Epithelial cell of esophagus (primary cell): ENCODE data around the gene CD8B2.
A peak's percentile ranks its signal among the peaks of the same experiment; 100 is the strongest.
"Not testable (repeated sequence)": the region's sequence is repeated elsewhere in the genome, so short reads cannot be mapped to it uniquely, and the experiment has no call there.

Experiments
- DNase-seq: peaks from one replicate; pipeline ENCODE4 v3.0.0; 2010; ENCODE audit warnings: low read depth
- H3K4me3 ChIP-seq: 2 replicates; pipeline ENCODE4 v1.5.1; 2011; ENCODE audit warnings: mild to moderate bottlenecking, low read length, control low read depth
- CTCF ChIP-seq: IDR thresholded peaks from 2 replicates; pipeline ENCODE4 v1.5.1; 2011; ENCODE audit warnings: low read depth, mild to moderate bottlenecking, low read length, control low read depth, inconsistent platforms; ENCODE audit not compliant: insufficient read depth; ENCODE audit errors: missing control alignments

CD8B2 gene

DNA sequence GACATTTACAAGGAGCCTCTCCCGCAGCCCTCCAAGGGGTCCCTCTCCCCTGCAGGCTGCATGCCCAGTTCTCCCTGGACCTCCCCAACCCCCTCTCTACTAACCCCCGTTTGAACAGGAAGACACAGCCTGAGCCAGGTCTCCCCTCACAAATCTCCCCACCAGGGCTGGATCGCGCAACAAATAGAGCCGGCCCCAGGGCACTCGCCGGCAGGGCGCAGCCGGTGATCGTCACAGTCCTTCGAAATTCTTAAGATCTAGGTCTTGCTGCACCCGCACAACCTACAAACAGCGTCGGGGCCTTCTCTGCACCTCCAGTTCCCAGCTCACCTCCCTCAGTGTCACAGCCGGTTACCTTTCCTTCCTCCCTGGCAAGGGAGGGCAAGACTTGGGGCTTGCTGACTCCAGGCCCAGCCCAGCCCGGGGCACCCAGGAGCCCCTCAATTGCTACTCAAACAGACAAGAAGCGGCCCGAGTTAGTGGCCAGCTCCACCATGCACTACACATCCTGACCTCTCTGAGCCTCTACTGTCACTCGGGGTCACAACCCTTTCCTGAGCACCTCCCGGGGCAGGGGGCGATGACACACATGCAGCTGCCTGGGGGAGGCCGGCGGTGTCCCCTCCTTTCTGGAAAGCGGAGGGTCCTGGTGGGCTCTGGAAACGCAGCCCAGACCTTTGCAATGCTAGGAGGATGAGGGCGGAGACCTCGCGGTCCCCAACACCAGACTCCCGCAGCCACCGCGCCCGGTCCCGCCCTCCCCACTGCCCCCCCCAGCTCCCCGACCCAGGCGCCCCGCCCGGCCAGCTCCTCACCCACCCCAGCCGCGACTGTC lies at the start of gene CD8B2:
Gene CD8B2, plus strand, starts transcription at position 814 of the 835 bp plus-strand sequence. CDS start 63 bp downstream, outside the sequence.
- not testable (repeated sequence) for DNase-seq

GRCh38 chr2:106461882-106462281 lies 25.3 kb upstream of the CD8B2 start:
- H3K4me3 ChIP-seq = not testable (repeated sequence)

More for the DNA sequence above, at the start of gene CD8B2:
- not testable (repeated sequence) for H3K4me3 ChIP-seq

DNA sequence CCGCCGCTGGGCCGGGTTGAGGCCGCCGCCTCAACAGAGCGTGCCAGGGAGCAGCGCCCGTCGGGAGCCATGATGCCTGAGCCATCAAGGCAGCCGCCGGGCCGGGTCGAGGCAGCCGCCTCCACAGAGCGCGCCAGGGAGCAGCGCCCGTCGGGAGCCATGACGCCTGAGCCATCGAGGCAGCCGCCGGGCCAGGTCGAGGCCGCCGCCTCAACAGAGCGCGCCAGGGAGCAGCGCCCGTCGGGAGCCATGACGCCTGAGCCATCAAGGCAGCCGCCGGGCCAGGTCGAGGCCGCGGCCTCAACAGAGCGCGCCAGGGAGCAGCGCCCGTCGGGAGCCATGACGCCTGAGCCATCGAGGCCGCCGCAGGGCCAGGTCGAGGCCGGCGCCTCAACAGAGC lies 19.6 kb upstream of the CD8B2 start:
- not testable (repeated sequence) for DNase-seq, H3K4me3 ChIP-seq

More at GRCh38 chr2:106461882-106462281, 25.3 kb upstream of the CD8B2 start:
- DNase-seq = peak; percentile 1

GRCh38 chr2:106468107-106468506 lies 19.1 kb upstream of the CD8B2 start, which contains the start of gene RGPD3:
RGPD3 (minus strand) TSS chr2:106468413; CDS start chr2:106468288, 125 bp downstream.
- DNase-seq, H3K4me3 ChIP-seq: not testable (repeated sequence)

DNA sequence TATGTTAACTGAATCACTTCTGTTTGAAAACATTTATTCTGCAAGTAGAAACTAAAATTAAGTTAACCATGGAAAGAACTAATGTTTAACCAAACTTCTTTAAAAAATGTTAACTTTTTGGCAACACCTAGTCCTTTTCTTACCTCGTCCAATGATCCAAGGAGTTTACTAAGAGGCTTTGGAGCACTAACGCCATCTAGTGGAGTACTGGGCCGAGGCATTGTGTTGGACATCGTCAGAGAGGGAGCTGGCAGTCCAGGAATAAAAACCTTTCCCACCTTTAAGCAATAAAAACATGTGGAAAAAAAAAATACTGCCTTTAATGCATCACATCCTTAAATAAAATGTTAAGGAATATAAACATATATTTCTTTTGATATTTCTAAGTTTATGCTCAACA lies 16.5 kb upstream of the CD8B2 start:
- TF ChIP-seq CTCF = peak; percentile 31
- not testable (repeated sequence) for DNase-seq, H3K4me3 ChIP-seq

DNA sequence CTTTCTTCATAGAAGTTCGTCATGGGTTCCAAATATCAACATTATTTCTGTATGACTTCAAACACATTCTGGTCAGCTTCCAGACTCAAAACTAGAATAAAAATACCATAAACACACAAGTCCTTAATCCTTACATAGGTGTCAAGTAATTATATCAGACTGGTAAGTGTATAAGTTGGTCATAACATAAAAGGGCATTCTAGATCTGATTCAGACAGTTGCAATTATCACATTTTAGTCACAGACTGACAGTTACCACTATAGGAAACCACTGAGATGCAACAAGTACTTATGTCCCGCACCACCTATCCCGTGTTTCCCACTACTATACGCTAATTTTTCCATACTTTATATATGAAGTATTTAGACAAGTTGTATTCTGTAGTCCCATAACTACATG lies 9.5 kb upstream of the CD8B2 start:
- DNase-seq = not testable (repeated sequence)

GRCh38 chr2:106479563-106479962 lies 7.6 kb upstream of the CD8B2 start:
- not testable (repeated sequence) for H3K4me3 ChIP-seq, DNase-seq

More for the DNA sequence above, 9.5 kb upstream of the CD8B2 start:
- not testable (repeated sequence) for H3K4me3 ChIP-seq

GRCh38 chr2:106487386-106488191 lies 425 bp downstream of the CD8B2 start:
- not testable (repeated sequence) for H3K4me3 ChIP-seq, DNase-seq

DNA sequence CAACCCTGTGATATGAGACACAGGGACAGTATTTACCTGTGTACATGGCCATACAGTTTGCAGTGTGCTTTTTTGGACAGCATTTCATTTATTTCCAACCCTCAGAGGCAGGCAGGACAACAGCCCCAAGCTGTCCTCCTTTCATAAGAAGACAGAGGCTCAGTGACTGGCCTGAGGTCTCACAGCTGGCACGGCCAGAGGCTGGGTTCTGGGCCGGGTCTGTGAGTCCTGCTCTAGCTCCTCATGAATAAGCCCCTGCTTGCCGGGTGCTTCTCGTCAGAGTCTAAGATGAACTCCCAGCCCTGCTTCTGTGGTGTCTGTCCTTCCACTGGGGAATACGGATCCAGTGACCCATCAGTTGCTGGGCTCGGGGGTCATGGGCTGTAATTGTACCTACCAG lies 2.5 kb downstream of the CD8B2 start:
- not testable (repeated sequence) for DNase-seq

DNA sequence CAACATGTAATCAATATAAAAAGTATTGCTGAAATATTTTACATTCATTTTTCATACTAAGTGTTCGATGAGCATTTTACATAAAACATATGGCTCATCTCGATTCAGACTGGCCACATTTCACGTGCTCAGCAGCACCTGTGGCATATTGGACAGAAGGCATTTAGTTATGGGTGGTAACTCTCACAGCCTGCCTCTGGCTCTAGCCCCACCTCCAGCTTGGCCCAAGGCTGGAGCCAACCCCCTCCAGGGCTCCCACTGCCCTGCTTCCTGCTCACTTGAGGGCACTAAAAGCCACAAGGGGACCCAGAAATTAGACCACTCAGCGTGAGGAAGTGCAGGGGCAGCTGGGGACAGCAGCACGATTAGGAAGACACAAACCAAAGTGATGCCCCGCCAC lies 5.2 kb downstream of the CD8B2 start:
- DNase-seq, H3K4me3 ChIP-seq: not testable (repeated sequence)

More for the DNA sequence above, 2.5 kb downstream of the CD8B2 start:
- H3K4me3 ChIP-seq = not testable (repeated sequence)

GRCh38 chr2:106492913-106493312 lies 5.7 kb downstream of the CD8B2 start:
- peak; percentile 5 for DNase-seq
- H3K4me3 ChIP-seq = not testable (repeated sequence)

DNA sequence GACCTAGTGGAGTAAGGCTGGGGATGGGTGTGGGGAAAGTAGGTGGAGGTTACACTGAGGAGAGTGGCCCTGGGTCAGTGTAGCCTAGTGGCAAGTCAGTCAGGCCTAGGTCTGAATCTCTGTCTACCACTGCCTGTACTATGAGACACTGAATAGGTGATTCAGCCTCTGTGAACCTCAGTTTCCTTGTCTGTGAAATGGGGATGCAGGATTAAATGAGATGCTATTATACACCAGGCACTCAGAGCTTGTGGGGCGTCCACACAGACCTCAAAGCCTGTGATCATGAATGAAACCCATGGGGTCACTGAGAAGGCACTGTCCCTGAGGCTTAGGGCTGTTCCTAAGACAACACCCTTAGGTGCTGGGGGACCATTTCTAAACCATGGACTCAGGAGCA lies 11.4 kb downstream of the CD8B2 start:
- not testable (repeated sequence) for DNase-seq, H3K4me3 ChIP-seq

DNA sequence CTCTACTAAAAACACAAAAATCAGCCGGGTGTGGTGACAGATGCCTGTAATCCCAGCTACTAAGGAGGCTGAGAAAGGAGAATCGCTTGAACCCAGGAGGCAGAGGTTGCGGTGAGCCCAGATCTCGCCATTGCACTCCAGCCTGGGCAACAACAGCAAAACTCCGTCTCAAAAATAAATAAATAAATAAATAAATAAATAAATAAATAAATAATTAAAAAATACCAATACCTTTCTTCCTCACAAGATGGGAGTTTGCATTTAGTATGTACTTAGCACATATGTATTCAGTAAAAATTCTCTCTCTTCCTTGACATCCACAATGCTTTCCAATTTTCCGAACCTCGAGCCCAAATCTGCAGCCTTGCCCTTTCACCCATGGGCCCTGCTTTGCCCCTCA lies 13.2 kb downstream of the CD8B2 start:
- DNase-seq, H3K4me3 ChIP-seq: not testable (repeated sequence)

GRCh38 chr2:106502351-106502750 lies 15.2 kb downstream of the CD8B2 start:
- DNase-seq, H3K4me3 ChIP-seq: not testable (repeated sequence)

GRCh38 chr2:106504192-106504591 lies 17.0 kb downstream of the CD8B2 start:
- H3K4me3 ChIP-seq, DNase-seq: not testable (repeated sequence)

DNA sequence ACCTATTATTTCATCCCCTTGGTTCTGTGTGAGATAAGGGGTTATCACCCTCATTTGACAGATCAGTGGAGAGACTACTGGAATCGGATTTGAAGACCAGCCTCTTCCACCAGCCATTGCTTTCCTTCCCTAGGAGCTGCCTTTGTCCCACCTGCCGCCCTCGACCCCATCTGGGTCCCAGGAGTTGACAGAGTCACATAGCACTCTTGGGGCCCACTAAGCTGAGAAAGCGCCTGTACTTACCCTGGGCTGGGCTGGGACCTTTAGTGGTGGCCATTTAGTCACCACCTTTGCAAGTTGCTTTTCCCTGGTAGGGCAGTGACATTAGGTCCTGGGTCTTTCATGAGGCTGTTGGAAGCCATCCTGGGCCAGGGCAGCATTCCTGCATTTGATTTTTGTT lies 17.6 kb downstream of the CD8B2 start:
- not testable (repeated sequence) for DNase-seq, H3K4me3 ChIP-seq

DNA sequence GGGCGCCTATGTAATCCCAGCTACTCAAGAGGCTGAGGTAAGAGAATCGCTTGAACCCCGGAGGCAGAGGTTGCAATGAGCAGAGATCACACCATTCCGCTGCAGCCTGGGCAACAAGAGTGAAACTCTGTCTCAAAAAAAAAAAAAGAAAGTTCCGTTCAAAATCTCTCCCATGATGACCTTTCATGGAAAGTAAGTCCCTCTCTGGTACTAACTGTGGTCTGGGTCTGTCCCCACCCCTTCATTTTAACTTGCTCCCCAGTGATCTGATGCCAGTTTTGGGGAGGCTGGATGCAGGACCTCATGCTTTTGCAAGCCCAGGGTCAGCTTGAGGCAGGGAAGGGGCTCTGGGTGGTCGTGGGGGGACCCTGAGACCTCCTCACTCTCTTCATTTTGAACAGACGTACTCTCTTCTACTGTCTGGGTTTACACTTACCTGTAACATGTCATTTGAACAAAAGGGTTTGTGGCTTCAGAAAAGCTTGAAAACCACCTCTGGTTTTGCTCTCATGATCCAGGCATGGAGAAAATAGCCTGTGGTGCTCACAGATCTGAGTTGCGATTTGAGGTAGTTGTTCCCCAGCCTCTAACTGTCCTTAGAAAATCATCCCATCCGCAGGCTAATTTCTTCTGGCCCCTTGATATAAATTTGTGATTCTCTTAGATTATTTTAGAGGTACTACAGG lies 19.0 kb downstream of the CD8B2 start:
- DNase-seq, H3K4me3 ChIP-seq: not testable (repeated sequence)
